Upper lobe of right lung (tissue), 1 donor: ENCODE results near the gene PLXNA4. TPM values are rescaled to one million over a fixed set of nuclear protein-coding genes. Genes with fewer than 3 reads are reported as not detected.

Experiments
- ATAC-seq: fragments of 200-7000 bp; cut with Tn5 transposase; one replicate; pipeline ENCODE4 v1.9.1; 2020; ENCODE audit warnings: mild to moderate bottlenecking, moderate library complexity
- DNase-seq: peaks from one replicate; pipeline ENCODE4 v3.0.0-alpha.2; 2020
- H3K27ac ChIP-seq: fragments of 200-600 bp; one replicate; pipeline ENCODE4 v1.8.0; 2022
- H3K27me3 ChIP-seq: fragments of 200-600 bp; one replicate; pipeline ENCODE4 v1.8.0; 2022; ENCODE audit warnings: mild to moderate bottlenecking
- H3K36me3 ChIP-seq: fragments of 200-600 bp; one replicate; pipeline ENCODE4 v1.8.0; 2022
- H3K4me1 ChIP-seq: fragments of 200-600 bp; one replicate; pipeline ENCODE4 v1.8.0; 2022
- H3K4me3 ChIP-seq: fragments of 200-600 bp; one replicate; pipeline ENCODE4 v1.8.0; 2022; ENCODE audit warnings: mild to moderate bottlenecking
- H3K9me3 ChIP-seq: fragments of 200-600 bp; one replicate; pipeline ENCODE4 v1.8.0; 2022
- intact Hi-C: fragments of 100-400 bp; cut with DNase I; formaldehyde crosslinking; loops from one replicate; pipeline ENCODE4 v1.11.0; 2022
- total RNA-seq: library from RNA; stranded (reverse); fragmentation: NEBNext Ultra II Directional; extraction: Animal tissue kit (Norgen Biotek cat#: 25700); gene quantifications from one replicate; pipeline ENCODE4 v1.2.1, GENCODE V29; 2021
- TF ChIP-seq, protein P1 (sequence below): fragments of 200-600 bp; IDR thresholded peaks from one replicate; pipeline ENCODE4 v1.8.0; 2022; ENCODE audit warnings: antibody characterized with exemption
- donor health status: DM: no; HTN: yes; CAD: no; lungs with severe emphysema.

The PLXNA4 gene
- total RNA-seq, 1 donor from 2014 or later: 7.2 TPM

- TF ChIP-seq, protein P1, sequence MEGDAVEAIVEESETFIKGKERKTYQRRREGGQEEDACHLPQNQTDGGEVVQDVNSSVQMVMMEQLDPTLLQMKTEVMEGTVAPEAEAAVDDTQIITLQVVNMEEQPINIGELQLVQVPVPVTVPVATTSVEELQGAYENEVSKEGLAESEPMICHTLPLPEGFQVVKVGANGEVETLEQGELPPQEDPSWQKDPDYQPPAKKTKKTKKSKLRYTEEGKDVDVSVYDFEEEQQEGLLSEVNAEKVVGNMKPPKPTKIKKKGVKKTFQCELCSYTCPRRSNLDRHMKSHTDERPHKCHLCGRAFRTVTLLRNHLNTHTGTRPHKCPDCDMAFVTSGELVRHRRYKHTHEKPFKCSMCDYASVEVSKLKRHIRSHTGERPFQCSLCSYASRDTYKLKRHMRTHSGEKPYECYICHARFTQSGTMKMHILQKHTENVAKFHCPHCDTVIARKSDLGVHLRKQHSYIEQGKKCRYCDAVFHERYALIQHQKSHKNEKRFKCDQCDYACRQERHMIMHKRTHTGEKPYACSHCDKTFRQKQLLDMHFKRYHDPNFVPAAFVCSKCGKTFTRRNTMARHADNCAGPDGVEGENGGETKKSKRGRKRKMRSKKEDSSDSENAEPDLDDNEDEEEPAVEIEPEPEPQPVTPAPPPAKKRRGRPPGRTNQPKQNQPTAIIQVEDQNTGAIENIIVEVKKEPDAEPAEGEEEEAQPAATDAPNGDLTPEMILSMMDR: no peak
- Histone ChIP-seq H3K4me3 (no peak overlapping the region), H3K9me3 (no peaks in the 10 kb centered on the region), H3K27ac (no peak overlapping the region), H3K36me3 (no peaks in the 10 kb centered on the region), H3K4me1 (no peaks in the 10 kb centered on the region), H3K27me3 (no peaks in the 10 kb centered on the region)
- intact Hi-C loops: no loop called here
- no peak for DNase-seq
- ATAC-seq: no peak
Measured at GRCh38 chr7:132307465-132307864, 268.8 kb downstream of the PLXNA4 start.

- no peak overlapping the region for H3K27ac ChIP-seq
Measured at GRCh38 chr7:132300599-132301277, 275.5 kb downstream of the PLXNA4 start.

DNA sequence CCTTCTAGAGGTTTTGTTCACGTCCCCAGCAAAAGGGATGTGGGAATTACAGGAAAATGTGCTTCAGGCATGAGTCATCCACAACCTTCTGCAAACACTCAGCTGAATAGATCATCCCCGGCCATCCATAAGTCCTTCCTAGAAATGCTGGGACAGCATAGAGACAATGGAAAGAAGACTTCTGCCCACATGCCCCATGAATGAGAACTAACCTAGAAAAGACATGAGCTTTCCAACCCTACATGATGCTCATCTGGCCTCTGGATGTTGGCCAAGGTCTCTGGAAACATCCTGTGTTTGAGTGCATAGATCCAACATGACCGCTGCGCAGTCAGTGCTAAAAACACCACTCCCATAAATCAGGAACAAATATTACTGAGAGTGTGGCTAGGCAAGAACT is 277.5 kb downstream of the PLXNA4 start:
- no peak overlapping the region for H3K4me3 ChIP-seq
- no peaks in the 10 kb centered on the region for H3K4me1 ChIP-seq
- ATAC-seq: no peak
- H3K36me3 ChIP-seq: no peaks in the 10 kb centered on the region
- intact Hi-C loops: no loop called here
- no peaks in the 10 kb centered on the region for H3K27me3 ChIP-seq
- no peak overlapping the region for H3K27ac ChIP-seq
- TF ChIP-seq, protein P1: no peak
- H3K9me3 ChIP-seq: no peaks in the 10 kb centered on the region
- DNase-seq: no peak

More at GRCh38 chr7:132300599-132301277, 275.5 kb downstream of the PLXNA4 start:
- TF ChIP-seq, protein P1: no peak
- intact Hi-C loops: no loop called here
- H3K27me3 ChIP-seq: no peaks in the 10 kb centered on the region
- H3K4me3 ChIP-seq: no peak overlapping the region
- no peaks in the 10 kb centered on the region for H3K36me3 ChIP-seq
- no peak for DNase-seq
- H3K4me1 ChIP-seq: no peaks in the 10 kb centered on the region
- ATAC-seq: no peak
- H3K9me3 ChIP-seq: no peaks in the 10 kb centered on the region

DNA sequence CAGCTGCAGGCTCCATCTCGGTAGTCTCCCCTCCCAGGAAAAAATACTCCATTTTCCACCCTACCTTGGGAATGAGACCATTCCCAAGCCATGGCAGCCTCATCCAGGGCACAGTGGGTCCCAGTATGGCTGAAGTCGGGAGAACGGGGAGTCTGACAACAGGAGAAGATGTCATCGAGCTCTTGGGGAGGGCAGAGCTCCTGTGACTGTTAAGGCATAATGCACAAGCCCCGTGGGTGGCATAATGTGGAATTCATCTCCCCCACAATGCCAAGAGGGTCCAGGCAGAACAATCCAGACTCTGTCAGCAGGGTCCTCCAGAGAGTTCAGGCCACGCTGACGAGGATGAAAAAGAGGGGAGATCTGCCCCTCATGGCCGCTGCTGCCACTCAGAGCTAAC is 279.4 kb downstream of the PLXNA4 start:
- ATAC-seq (no peak), DNase-seq (no peak)
- no peaks in the 10 kb centered on the region for H3K36me3 ChIP-seq
- H3K9me3 ChIP-seq: no peaks in the 10 kb centered on the region
- no peak overlapping the region for H3K27ac ChIP-seq
- intact Hi-C loops: no loop called here
- TF ChIP-seq, protein P1: no peak
- H3K4me1 ChIP-seq: no peaks in the 10 kb centered on the region
- H3K27me3 ChIP-seq: no peaks in the 10 kb centered on the region
- H3K4me3 ChIP-seq: no peak overlapping the region

GRCh38 chr7:132295175-132295574 is 281.1 kb downstream of the PLXNA4 start:
- ATAC-seq: no peak
- no peaks in the 10 kb centered on the region for H3K9me3 ChIP-seq
- DNase-seq: no peak
- no peaks in the 10 kb centered on the region for H3K36me3 ChIP-seq
- no peak overlapping the region for H3K27ac ChIP-seq
- no peaks in the 10 kb centered on the region for H3K27me3 ChIP-seq
- intact Hi-C loops: no loop called here
- H3K4me1 ChIP-seq: no peaks in the 10 kb centered on the region
- TF ChIP-seq, protein P1: no peak
- no peak overlapping the region for H3K4me3 ChIP-seq

DNA sequence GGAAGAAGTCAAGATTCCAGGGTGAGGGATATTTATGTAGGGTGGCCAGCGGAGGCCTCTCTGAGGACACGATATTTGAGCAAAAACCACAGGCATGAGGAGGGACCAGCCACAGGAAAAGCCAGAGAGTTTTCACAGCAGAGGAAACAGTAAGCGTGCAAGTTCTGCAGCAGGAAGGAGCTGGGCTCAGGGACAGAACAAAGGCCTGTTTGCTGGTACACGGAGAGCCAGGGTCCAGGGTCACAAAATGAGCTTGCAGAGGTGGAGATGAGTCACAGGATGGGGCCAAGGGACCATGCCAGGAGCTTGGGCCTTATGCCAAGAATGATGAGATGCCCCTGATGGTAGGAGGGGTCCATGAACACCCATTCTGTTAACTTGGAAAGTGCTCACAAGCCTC is 283.5 kb downstream of the PLXNA4 start:
- no peaks in the 10 kb centered on the region for H3K36me3 ChIP-seq
- no peaks in the 10 kb centered on the region for H3K4me1 ChIP-seq
- H3K9me3 ChIP-seq: no peaks in the 10 kb centered on the region
- no peak overlapping the region for H3K27ac ChIP-seq
- TF ChIP-seq, protein P1: no peak
- no peak overlapping the region for H3K4me3 ChIP-seq
- intact Hi-C loops: no loop called here
- no peak for DNase-seq
- ATAC-seq: no peak
- H3K27me3 ChIP-seq: no peaks in the 10 kb centered on the region
